ENCODE results near the gene LAMA5.
A peak's percentile ranks its signal among the peaks of the same experiment; 100 is the strongest.

Gene LAMA5

DNA sequence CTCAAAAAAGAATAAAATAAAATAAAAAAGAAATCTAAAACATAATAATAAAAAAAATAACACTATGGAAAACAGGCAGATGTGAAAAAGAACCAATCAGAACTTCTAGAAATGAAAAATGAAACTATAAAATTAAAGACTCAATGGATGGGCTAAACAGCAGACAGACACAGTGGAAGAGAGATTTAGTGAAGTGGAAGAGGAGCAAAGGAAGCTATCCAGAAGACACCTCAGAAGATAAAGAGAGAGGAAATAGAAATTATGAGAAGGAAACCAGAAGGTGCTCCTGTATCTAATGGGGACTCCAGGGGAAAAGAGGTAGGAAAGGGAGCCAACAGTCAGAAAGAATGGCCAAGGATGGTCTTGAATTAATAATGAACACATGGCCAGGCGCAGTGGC lies 18.5 kb downstream of the LAMA5 start:
- FAIRE-seq (no peak), DNase-seq (ENCODE audit: low spot score) (no peak)

DNA sequence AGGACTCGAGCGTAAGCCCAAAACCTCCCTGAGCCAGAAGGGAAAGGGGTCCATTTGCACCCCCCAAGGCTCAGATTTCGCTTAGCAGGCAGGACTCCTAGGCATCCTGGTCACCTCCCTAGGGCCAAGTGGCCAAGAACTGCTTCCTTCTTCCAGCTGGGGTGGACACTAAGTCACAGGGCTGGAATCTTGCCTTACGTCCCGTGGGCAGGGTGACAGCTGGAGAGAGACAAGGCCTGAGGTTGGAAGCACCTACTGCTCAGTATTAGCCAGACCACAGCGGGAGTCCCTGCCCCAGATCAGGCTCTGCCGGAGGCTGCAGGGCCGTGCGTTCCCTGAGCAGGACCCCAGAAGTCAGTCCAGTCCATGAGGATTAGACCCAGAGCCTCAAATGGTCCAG lies 19.7 kb downstream of the LAMA5 start:
- FAIRE-seq: no peak
- no peak for DNase-seq (ENCODE audit: low spot score)

DNA sequence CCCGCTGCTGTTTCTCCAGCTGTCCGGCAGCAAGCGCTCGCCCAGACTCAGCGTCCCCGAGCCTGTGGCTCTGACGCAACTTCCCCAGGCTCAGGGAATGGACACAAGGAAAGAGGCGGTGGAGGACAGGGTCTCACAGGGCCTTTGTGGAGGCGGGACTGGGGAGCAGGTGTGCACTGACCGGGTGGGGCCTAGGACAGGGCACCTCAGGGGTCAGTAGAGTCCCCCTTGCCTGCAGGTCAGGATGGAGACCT lies 20.0 kb downstream of the LAMA5 start:
- DNase-seq (ENCODE audit: low spot score) (no peak), FAIRE-seq (no peak)

DNA sequence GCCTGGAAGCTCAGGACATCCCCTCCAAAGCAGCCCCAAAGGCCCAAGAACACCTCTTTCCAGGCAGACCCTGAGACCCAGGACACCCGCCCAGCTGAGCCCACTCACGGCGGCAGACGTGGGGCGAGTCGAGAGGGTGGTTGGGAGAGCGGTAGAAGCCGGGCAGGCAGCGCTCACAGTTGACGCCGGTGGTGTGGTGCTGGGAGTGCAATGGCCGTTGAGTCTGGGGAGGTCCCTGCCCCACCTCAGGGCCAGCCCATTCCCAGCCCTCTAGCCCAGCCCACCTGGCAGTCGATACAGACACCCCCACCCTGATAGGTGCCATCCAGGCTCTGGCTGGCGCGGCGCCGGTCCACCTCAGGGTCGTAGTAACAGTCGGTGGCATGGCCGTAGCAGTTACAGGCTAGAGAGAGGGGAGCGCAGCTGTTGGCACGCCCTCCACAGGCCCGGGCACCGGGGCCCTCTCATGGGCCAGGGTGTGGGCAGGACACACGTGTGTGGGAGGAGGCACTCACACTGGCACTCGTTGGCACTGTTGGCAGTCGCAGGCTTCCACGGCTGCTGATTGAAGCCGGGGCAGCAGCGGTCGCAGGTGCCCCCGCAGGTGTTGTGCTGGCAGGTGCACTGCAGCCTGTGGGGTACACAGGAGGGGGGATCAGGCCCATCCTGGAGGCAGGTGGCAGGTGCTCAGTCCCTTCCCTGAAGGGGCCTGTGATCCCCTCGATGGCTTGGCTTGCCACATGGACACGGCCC lies 20.5 kb downstream of the LAMA5 start:
- FAIRE-seq (no peak), DNase-seq (ENCODE audit: low spot score) (no peak)

DNA sequence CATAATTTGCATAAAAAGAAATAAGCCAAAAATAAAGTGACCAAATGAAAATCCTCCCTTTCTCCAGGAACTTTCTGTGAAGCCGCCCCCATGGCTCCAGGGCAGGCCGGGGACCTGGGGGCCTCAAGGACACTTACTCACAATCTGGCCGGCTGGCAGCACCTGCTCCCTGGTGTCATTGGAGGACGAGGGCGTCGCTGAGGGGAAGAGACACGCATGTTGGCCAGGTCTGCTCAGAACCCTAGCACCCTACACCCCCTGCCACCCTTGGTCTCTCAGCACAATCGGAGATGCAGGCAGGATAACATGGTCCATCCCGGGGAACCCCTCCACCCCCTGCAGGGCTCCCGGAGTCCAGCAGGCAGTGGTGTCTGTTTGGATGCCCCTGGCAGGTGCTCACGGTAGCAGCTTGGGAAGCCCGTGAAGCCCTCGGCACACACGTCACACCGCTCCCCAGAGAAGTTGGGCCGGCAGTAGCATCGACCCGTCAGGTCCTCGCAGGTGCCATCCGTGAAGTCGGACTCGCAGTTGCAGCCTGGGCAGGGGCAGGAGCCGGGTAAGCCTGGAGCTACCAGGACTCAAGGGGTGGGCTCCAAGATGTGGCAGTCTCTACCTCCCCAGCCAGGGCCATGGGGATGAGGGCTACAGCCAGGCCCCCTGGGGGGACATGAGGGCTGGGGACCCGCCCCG lies 21.3 kb downstream of the LAMA5 start:
- DNase-seq (ENCODE audit: low spot score) (no peak), FAIRE-seq (no peak)

DNA sequence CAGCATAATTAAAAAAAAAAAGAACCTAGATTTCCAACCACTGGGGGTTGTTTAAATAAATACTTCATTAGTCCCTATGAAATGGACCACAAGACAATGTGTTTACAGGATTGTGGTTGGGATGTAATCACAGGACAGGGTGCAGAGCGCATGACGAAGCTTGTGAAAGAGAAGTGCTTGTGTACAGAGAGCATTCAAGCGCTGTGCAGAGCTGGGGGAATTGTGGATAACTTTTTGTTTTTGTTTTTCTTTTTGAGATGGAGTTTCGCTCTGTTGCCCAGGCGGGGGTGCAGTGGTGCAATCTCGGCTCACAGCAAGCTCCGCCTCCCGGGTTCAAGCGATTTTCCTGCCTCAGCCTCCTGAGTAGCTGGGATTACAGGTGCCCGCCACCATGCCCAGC lies 22.3 kb downstream of the LAMA5 start:
- FAIRE-seq: no peak
- DNase-seq (ENCODE audit: low spot score): no peak

DNA sequence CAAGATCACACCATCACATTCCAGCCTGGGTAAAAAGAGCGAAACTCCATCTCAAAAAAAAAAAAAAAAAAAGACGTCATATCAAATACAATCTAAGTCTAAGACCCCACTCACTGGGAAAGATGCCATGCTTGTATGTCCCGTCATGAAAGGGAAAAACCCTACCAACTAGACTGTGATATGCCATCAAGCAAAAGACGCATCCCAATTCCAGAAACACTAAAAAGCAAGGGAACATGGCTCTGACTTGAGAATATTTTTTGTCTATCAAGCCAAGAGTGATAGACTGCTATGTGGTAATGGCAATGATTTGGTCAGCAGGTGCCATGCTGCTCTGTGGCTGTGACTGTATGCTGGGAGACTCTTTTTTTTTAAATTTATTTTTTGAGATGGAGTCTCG lies 23.0 kb downstream of the LAMA5 start:
- FAIRE-seq (no peak), DNase-seq (ENCODE audit: low spot score) (no peak)

DNA sequence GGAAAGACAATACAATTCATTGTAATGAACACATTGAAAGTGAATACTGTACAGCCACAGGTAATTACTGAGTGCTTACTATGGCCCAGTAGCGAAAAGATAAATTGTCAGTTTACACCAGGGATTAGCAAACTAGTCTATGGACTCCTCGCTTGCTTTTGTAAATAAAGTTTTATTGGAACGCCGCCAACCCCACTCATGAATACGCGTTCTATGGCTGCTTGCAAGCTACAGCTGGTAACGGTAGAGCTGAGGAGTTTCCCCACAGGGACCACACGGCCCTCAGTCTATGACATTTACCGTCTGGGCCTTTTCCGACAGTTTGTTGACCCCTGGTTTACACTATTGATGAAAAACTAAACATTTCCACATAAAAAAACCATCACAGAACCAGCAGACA lies 24.2 kb downstream of the LAMA5 start:
- FAIRE-seq (no peak), DNase-seq (ENCODE audit: low spot score) (no peak)

DNA sequence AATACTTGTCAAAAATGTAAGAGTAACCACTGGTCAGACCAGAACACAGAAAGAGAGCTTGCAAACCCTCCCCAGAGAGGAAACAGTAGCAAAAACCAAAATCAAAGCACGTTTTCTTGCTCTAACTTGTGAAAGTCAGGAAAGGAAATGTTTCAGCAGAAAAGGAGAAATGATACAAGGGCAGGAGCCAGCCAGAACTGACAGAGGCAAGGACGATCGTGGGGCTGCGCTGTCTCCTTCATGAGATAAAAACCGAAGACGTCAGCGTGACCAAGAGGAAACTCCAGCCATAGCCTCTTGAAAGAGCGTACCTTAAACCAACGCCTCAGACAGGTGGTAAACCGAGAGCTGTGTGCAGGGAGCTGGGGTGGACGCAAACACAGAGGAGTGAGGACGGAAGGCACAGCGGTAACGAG lies 27.5 kb downstream of the LAMA5 start:
- DNase-seq (ENCODE audit: low spot score): no peak
- FAIRE-seq: no peak

DNA sequence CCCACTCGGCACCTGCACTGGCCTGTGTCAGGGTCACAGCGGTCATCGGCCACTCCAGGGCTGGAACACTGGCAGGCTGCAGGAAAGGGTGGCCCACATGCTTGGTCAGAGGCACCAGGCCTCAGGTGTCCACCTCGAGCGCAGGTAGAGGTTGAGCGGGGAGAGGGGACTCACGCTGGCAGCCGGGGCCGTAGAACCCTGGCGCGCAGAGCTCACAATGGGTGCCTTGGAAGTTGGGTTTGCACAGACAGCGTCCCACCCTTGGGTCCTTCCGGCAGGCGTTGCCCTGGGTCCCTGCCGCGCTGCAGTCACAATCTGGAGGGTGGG lies 28.9 kb downstream of the LAMA5 start:
- DNase-seq (ENCODE audit: low spot score): no peak
- FAIRE-seq: no peak

DNA sequence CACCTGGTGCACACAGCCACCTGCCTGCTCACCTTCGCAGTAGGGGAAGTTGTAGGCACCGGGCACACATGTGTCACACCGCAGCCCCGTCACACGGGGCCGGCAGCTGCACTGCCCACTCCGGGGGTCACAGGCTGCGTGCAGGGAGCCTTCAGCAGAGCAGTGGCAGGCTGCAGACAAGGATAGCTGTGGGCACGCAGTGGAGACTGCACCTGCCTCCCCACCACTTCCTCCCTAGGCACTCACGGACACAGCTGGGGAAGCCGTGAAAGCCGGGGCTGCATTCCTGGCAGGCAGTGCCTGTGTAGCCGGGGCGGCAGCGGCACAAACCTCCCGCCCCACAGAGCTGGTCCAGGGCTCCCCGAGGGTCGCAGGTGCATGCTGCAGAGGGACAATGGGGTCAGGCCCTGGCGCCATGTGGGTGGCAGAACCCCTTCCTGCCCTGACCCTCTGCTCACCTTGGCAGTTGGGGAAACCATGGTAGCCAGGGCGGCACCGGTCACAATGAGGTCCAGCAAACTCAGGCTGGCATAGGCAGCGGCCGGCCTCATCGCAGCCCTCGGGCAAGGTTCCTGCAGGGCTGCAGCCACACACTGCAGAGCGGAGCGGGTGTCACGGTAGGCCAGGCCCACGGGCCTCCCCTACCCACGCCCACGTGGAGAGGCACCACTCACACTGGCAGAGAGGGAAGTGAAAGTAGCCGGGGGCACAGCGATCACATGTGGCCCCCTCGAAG lies 29.4 kb downstream of the LAMA5 start:
- DNase-seq (ENCODE audit: low spot score) (no peak), FAIRE-seq (peak; percentile 66)

DNA sequence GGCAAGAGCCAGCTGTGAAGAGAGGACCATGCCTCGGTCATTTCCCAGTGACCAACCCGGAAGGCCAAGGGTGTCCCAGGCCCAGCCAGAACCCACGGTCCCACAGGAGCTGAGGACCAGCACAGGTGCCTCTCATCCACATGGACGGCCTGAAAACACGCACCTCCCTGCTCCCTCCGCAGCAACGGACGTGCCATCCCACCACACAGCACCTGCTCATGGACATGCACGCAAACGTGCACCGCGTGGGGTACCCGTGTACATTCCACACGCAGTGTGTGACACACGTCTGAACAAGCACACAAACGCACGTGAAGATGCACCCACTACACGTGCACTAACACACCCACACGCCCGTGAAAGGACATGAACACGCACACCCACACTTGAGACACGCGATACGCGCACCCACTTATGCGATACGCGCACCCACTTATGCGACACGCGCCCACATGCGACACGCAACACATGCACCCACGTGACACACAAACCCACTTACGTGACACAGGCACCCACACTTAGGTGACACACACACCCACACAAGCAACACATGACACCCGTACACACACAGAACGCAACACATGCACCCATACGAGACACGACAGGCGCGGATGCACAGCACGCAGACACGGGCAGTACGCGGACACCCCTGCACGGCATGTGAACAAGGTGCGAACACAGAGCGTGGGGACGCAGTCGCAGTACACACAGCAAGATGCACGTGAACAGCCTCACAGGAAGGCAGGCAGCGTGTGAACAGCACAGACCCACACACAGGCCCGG lies 30.1 kb downstream of the LAMA5 start:
- DNase-seq (ENCODE audit: low spot score): no peak
- peak; percentile 99 for FAIRE-seq

DNA sequence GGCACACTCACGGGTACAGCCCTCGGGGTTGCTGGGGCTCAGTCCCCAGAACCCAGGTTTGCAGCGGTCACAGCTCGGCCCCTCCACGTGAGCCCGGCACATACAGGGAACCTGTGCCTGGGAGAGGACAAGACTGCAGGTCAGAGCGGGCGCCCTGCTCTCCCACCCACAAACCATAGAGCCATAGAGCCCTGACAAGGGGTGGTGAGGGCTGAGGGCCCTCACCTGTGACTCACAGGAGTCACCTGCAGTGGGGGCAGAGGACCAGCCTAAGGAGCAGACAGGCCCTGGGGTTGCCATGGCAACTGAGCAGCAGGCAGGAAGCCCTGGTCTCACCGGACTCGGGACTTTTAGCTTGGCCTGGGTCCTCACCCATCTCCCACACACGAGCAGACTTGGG lies 30.8 kb downstream of the LAMA5 start:
- FAIRE-seq (no peak), DNase-seq (ENCODE audit: low spot score) (peak; percentile 35)

DNA sequence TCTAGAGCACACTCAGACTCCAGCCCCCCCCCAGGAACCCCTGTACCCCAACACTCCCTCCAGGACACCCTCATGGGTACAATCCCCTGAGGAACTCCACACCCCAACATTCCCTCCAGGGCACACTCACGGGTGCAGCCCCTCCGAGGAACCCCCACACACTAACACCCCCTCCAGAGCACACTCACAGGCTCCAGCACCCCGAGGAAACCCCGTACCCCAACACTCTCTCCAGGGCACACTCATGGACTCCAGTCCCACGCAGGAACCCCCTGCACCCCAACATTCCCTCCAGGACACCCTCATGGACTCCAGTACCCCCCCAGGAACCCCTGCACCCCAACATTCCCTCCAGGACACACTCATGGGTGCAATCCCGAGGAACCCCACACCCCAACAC lies 31.6 kb downstream of the LAMA5 start:
- DNase-seq (ENCODE audit: low spot score): no peak
- no peak for FAIRE-seq

DNA sequence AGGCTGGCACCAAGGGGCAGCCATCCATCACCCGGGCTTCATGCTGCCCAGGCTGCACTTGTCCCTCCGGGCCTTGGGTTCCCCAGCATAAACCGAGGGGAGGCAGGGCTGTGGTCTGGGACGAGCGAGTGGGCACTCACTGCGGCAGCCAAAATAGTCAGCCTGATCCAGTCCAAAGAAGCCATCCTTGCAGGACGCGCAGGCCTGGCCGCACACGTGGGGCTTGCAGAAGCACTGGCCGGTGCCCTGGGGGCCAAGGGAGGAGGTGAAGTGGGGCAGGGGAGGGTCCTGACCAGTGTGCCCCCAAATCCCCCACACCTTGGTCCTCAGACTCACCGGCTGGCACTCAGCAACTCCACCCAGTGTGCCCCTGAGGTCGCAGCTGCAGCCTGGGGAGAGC lies 32.2 kb downstream of the LAMA5 start:
- FAIRE-seq (no peak), DNase-seq (ENCODE audit: low spot score) (no peak)

DNA sequence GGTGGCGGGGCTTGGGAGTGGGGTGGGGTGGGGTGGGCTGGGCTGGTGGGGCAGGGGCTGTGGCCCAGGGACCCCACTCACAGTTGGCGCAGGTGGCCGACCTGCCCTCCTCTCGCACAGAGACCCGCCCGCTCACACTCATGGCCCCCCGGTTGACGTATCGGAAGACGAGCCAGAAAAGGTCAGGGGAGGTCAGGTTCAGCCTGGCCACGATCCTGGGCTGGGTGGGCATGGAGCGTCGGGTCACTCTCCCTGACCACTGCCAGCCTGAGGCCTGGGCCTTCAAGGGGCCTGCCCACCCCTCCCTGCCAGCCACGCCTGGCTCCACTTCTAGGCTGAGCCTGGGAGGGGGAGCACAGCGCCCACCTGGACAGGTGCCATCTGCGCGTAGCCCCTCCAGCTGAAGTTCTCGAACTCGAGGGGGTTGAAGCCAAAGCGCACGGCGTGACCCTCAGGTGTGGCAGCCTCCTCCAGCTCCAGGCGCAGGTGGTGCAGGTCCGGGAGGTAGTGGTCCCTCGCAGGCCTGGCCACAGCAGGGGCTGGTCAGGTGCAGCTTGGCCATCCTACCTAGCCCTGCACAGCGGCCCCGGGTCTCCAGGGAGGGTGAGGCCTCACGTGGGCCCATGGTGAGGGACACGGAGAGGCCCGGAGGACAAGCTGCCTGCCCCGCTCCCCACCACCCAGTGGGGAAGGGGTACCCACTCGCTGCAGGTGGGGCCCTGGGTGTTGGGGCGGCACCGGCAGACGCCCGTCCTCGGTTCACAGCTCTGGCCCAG lies 33.1 kb downstream of the LAMA5 start:
- FAIRE-seq (no peak), DNase-seq (ENCODE audit: low spot score) (no peak)

DNA sequence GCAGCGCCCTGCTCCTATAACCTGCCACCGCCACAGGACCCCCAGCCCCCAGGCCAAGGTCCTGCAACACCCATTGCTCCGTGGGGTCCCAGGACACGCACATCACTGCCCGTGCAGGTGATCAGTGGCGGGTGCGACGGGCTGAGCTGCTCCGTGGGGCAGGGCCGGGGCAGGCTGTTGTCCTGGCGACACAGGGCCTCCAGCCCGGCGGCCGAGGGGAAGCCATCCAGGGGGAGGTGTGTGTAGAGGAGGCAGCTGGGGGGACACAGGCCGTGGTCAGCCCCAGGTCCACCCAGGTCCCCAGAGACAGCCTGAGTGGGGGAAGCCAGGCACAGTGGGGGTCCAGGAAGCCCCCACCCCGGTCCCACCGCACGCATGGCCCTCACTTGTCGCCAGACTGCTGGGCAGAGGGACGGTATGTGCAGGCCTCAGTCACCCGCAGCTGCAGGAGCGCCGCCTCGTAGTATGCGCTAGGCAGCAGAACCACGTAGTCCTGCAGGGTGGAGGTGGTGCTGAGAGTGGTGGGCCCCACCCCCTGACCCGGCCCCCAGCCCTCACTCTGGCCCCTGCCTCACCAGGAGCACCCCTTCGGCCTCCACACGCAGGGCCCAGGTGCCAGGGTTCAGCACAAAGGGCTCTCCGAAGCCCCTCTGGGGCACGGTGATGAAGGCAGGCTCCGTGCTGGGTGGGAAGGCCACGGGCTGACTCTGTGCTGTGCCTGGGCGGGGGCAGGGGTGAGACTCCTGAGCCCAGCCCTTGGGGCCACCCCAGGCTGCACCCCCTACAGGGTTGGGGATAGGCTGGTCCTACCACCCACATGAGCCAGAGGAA lies 33.9 kb downstream of the LAMA5 start:
- FAIRE-seq (no peak), DNase-seq (ENCODE audit: low spot score) (no peak)

DNA sequence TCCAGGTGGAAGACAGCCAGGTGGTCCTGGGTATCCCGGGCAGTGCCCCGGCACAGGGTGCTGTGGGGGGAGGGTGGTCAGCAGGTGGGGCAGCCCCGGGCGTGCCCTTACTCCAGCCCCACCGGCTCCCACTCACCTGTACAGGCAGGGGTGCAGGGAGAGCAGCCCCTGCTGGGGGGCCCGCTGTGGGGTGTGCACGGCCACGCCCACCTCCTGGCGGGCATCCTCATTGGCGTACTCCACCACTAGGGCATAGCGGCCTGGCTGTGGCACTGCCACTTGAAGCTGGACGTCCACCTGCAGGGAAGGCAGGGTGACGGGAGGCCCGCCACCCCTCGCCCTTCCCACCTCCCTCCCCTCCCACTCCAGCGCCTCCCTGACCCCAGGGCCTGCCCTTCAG lies 34.7 kb downstream of the LAMA5 start:
- FAIRE-seq (no peak), DNase-seq (ENCODE audit: low spot score) (no peak)

DNA sequence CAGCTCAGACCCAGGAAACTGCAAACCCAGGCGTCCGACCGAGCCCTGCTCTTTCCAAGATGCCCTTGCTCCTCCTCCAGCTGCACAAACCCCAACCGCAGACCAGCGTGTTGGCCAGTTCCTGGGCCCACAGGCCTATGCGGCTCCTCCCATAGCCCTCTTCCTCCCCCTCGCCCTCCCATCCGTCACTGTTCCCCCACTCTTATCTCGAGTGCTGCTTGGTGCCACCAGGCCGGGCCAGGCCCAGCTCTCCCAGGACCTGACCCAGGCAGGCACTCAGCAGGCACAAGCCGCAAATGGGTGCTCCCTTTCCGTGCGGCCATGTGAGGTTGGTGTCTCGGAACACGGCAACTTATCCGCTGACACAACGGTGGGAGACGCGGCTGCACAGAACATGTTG lies 35.8 kb downstream of the LAMA5 start:
- no peak for DNase-seq (ENCODE audit: low spot score)
- no peak for FAIRE-seq

DNA sequence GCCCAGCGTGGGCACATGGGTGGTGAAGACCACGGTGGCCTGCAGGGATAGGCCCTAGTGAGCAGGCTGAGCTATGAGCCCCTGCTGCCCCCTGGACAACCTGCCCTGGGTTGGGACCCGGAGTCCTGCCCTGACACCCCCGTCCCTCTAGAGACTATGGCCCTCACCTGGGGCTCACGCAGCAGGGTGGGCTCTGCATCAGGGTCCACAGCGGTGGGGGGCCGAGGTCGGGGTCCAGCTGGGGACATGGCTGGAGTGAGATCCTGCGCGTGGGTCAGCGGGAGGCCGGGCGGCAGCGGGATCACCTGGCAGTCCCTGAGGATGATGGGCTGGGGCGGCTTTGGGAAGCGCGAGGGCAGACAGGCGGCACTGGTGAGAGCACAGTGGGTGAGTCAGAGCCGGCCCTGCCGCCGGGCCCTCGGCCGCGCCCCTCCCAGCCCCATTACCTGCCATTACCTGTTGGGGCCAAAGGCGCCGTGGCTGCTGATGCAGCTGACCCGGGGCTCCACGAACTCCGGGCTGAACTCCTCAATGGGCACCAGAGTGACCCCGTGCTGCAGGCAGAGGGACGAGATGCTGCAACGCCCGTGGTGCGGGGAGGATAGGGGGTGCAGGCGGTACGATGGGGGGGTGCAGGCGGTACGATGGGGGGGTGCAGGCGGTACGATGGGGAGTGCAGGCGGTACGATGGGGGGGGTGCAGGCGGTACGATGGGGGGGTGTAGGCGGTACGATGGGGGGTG lies 36.4 kb downstream of the LAMA5 start:
- FAIRE-seq: no peak
- no peak for DNase-seq (ENCODE audit: low spot score)
